ENCODE data around the gene ASXL1. TPM values are rescaled to one million over a fixed set of nuclear protein-coding genes. Genes with fewer than 3 reads are reported as not detected.
A peak's percentile ranks its signal among the peaks of the same experiment; 100 is the strongest.

Gene ASXL1
- total RNA-seq, 1 experiment from 2014 or later, result 52.2 TPM

GRCh38 chr20:32333988-32334885 is 23.9 kb upstream of the ASXL1 start:
- Histone ChIP-seq H3K4me1 (ENCODE audit: control insufficient read depth in 1 of 2, insufficient read depth in 2 of 2, low read length in 2 of 2) (peaks cover 8 to 15% of the 10 kb centered on the region in 2 experiments), H2AFZ (ENCODE audit: low read depth, low read length, poor library complexity, severe bottlenecking) (no peak overlapping the region), H3K4me2 (ENCODE audit: low read length) (no peak overlapping the region), H4K20me1 (ENCODE audit: insufficient read depth) (no peaks in the 10 kb centered on the region), H3K9ac (ENCODE audit: low read length) (no peak overlapping the region), H3K79me2 (ENCODE audit: insufficient read depth, low read length) (no peaks in the 10 kb centered on the region), H3K4me3 (replicated peaks in 1 of 2; ENCODE audit: low read depth in 1 of 2, low read length in 2 of 2) (no peak overlapping the region), H3K36me3 (ENCODE audit: control insufficient read depth in 1 of 2, insufficient read depth in 2 of 2, low read length in 2 of 2) (peaks cover 3 to 6% of the 10 kb centered on the region in 2 experiments; a peak in 3 of 4 replicates), H3K9me2 (ENCODE audit: insufficient read depth) (no peaks in the 10 kb centered on the region), H3K27ac (ENCODE audit: low read depth, low read length) (no peak overlapping the region), H3K27me3 (ENCODE audit: insufficient read depth, low read length) (no peaks in the 10 kb centered on the region), H3K9me3 (ENCODE audit: control insufficient read depth in 1 of 2, insufficient read depth in 1 of 2, low read depth in 1 of 2, low read length in 2 of 2) (no peaks in the 10 kb centered on the region)
- TF ChIP-seq JUND (IDR thresholded peaks at IDR 0.05) (no peak), SP1 (IDR thresholded peaks at IDR 0.05; ENCODE audit: low read depth) (no peak), ATF3 (IDR thresholded peaks at IDR 0.05) (no peak), CTCF (IDR thresholded peaks at IDR 0.05 in 2 of 3, conservative IDR thresholded peaks at IDR 0.05 in 1 of 3; ENCODE audit: borderline replicate concordance in 1 of 3, insufficient read depth in 1 of 3, low read depth in 2 of 3, low read length in 2 of 3) (no peak), ZBTB33 (IDR thresholded peaks at IDR 0.05; ENCODE audit: extremely low read depth, insufficient replicate concordance, low read length) (no peak), REST (IDR thresholded peaks at IDR 0.05; ENCODE audit: low read depth) (no peak), ZFX (IDR thresholded peaks at IDR 0.05) (no peak)
- intact Hi-C loops (cut with micrococcal nuclease), result loop anchor here (10.0 kb wide), 1 partner anchor 321 kb away; no protein-coding TSS in a partner anchor
- DNase-seq (ENCODE audit: low read depth, low spot score) (no peak), ATAC-seq (no peak)
- TSS peak; percentile 43 for BruUV-seq (replicated peaks)
- CTCF ChIA-PET, result no interaction called here
- POLR2A ChIA-PET, result no interaction called here
- RAD21 ChIA-PET (ENCODE audit: low non-redundant PET in 1 of 2, low total read pairs in 2 of 2, uncharacterized antibody in 2 of 2, unreplicated experiment in 2 of 2), result no interaction called here
